ENCODE measurements around the gene NPY4R2.
"Not testable (repeated sequence)": the region's sequence is repeated elsewhere in the genome, so short reads cannot be mapped to it uniquely, and the experiment has no call there.

The NPY4R2 gene, protein sequence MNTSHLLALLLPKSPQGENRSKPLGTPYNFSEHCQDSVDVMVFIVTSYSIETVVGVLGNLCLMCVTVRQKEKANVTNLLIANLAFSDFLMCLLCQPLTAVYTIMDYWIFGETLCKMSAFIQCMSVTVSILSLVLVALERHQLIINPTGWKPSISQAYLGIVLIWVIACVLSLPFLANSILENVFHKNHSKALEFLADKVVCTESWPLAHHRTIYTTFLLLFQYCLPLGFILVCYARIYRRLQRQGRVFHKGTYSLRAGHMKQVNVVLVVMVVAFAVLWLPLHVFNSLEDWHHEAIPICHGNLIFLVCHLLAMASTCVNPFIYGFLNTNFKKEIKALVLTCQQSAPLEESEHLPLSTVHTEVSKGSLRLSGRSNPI

DNA sequence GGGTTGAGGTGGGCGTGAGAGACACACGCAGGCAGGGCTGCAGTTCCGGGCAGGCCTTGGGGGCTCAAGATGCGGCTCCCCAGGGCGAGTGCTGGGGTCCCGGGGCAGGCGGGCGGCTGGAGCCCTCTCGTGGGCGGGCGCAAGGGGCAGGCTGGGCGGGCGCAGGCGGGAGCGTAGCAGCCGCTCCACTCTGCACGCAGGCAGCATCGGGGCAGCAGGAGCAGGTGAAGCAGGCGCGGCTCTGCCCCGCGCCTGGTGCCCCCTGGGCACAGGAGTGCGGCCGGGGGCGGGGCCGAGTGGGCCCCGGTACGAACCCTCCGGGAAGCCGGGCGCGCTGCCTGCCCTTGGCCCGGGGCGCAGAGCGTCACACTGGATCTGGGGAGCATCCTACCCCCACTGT is at the start of gene NPY4R2:
Gene NPY4R2, plus strand, starts transcription at position 188 of the 400 bp plus-strand sequence. CDS start 3,326 bp downstream, outside the sequence.
- DNase-seq (ENCODE audit: low read depth): not testable (repeated sequence)

DNA sequence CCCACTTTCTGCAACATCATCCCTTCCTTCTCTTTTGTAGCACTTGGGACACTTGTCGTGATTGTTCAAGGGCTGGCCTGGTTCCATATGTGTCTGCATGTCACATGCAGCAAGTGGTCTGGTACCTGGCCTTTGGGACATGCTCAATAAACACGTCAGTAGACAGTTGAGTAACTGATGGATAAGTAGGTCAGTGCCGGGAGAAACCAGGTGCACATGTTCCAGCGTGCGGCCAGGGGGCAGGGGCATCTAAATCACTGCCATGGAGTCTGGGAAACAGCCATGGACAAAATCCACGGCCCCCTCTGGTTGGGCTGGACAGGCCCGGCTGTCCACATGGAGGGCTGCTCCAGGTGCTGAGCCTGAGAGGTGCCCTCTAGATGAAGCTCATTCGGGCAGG is 47.6 kb upstream of the NPY4R2 start:
- not testable (repeated sequence) for DNase-seq (ENCODE audit: low read depth)

DNA sequence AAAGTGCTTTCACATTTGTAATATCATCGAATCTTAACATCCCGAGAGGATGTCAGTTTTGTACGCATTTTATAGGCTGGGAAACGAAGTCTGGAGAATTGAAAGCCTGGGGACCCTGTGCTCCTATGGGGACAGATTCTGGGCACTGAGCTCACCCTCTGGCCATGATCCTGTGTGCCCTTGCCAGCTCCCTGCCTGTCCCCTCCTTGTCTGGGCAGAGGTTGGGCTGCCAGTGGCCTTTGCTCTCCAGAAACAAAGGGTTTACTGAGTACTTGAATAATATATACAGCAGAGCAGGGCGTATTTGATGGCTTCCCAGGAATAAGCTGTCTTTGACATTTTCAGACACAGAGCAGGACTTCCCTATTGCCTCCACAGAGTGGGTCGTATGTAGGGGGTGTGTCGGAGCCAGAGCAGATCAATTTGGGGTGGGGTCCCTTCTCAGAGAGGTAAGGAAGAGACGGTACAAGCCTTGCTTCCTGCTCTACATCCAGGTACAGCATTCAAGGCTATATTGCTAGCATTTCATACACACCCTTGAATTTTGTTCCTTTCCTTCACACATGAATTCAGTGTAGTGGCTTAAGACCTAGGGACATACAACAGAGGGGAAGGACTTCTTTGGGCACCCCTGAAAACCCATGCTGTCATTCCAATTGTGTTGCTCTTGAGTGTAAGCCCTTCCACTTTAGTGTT is 46.8 kb upstream of the NPY4R2 start:
- not testable (repeated sequence) for DNase-seq (ENCODE audit: low read depth)

DNA sequence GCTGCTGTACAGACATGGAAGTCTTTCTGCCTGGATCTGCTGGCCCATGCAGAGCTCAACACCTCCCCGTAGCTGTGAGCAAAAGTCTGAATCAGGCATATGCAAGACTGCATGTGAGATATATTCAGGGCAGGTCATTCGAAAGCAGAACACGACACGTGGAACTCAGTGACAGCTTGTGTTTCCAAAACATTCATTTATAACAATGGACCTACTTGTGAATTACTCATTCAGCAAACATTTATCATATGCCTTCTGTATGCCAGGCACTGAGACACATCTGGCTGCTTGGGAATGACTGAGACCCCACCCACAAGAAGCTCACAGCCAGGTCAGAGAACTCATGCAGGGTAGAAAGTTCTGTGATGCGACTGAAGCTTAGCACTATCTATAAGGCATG is 46.2 kb upstream of the NPY4R2 start:
- not testable (repeated sequence) for DNase-seq (ENCODE audit: low read depth)

DNA sequence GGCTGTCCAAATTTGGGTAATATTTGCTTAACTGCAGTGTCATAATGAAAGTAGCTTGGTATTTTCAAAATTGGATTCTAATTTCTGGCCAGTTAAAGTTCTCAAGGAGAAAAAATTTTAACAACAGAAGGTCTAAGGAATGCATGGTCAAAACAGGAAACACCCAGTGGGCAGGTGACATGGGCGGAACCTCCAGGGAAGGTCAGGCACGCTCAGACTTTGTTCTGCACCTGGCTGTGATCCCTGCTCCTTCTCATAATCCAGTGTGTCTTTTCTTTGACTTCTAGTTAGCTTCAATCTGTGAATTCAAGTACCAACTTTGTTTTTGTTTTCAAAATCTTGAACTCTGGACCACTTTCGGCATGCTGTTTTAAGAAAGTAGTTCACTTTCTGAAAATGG is 34.2 kb upstream of the NPY4R2 start:
- DNase-seq (ENCODE audit: low read depth): not testable (repeated sequence)

DNA sequence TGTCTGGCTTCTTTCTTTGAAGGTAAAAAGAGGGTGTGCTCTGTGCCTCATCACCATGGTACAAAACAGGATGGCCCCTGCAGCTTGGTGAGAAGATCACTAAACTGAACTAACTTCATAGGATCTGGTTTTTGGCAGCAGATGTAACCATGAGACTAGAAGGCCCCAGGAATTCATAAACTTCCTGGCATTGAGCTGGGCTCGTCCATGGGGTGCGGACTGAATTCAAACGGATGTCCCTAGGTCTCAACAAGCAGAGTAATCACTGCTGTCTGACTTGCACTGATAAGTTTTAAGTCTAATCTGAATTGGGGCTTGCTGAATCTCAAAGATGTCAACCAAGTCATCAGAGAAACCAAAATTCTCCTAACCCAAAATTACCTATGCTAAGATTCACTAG is 33.5 kb upstream of the NPY4R2 start:
- DNase-seq (ENCODE audit: low read depth): not testable (repeated sequence)

DNA sequence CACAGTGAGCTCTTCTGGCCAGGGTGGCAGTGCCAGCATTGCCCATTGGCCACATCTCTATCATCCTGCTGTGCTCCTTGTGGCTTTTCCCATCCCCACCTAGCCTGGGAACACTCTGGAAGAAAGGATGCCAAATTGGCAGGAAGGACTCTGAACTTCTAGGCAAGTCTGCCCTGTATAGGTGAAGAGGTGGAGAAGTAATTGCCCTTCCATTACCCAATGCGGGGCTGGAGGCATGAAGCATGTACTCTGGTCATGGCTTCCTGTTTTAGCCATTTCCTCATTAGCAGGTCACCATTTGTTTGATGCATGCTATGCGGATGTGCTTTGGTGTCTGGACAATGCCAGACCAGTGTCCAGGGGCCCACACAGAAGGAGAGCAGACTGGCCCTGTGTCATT is 32.1 kb upstream of the NPY4R2 start:
- not testable (repeated sequence) for DNase-seq (ENCODE audit: low read depth)

DNA sequence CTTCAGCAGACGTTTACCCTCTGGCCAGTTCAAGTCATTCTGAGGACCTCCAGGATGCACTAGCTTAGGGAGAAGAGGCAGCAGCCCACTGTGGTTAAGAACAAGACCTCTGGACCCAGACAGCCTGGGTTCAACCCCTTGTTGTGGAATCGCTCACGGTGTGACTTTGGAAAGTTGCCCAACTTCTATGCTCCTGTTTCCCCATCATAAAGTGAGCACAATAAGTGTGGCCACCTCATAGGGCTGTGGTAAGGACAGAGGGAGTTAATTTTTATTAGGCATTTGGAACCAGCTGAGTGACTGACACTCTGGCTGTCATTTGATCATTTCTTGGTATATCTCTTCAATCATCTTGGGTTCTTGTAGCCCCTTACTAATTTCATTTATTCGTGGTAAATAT is 31.6 kb upstream of the NPY4R2 start:
- not testable (repeated sequence) for DNase-seq (ENCODE audit: low read depth)

DNA sequence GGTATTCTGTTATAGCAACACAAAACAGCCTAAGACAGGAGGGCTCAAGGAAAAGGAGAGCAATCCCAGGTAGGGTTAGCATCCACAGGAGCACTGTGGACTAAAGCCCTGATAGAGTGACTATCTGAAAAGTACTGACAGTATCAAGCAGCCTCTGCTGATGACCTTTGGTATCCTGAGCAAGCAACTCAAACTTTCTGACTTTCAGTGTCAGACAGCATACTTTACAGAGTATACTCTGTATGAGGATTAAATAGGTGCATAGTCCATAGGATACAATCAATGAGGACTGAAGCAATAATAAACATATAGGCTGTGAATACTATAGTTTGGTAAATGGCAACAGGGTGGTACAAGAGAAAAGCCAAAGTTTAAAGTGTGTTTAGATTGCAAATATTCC is 27.7 kb upstream of the NPY4R2 start:
- not testable (repeated sequence) for DNase-seq (ENCODE audit: low read depth)

DNA sequence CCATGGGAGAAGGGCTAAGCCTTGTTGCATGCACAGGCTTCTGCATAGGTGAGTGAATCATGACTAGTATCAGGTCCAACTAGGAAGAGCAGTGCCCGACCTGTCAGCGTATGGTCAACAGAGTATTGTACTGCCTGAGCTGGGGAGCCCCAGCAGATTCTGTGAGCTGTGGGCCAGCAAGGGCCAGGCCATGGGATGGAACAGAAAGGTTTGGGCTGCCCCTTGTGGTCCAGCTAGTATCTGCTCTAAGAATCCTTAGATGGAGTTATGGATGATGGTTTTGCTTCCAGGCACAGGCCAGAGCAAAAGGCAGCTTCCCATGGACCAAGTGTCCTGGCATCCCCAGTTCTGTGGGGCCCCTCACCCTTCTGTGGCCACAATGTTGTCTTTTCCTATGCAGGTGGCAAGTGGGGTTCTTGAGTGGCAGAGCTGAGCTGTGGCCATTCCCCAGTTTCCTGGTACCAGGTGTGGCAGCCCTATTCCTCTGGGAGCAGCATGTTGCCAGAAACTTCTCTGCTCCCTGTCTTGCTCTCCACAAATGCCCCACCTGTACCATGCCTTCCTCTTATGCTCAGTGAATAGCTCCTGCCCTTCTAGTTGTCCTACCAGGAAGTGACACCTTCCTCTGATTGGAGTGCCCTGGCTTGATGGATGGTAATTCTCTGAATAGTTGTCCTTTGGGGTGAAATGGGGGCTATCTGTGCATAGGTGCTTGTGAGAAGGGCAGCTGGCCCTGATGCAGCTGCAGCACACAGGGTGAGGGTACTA is 25.8 kb upstream of the NPY4R2 start:
- DNase-seq (ENCODE audit: low read depth): not testable (repeated sequence)

DNA sequence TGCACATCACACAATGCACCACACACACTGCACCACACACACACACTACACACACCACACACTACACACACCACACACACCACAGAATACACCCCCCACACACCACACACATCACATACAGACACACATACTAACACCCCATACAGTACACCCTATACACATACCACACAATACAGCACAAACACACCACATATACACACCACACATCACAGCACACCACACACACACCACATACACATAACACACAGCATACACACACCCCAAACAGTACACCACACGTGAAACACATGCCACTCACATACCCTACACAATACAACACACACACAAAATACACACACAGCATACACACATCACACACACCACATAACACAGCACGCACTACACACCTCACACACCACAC is 23.9 kb upstream of the NPY4R2 start:
- not testable (repeated sequence) for DNase-seq (ENCODE audit: low read depth)

DNA sequence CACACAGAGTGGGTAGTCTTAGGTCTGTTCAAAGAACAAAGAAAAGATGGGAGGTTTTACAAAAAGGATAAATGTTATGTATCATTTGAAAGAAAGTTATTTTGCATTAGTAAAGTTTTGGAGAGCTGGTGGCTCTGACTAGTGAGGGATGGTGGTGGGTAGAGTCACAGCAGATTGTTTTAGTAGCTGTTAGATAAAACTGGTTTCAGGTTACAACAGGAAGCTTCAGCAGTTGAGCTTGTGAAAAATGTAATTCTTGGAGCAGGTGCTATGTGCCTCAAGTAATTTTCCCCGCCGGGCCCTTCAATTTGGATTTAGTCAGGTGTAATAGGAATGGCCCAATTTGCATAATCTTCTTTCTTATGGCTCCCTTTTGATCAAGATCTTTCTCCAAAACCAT is 20.6 kb upstream of the NPY4R2 start:
- DNase-seq (ENCODE audit: low read depth): not testable (repeated sequence)

DNA sequence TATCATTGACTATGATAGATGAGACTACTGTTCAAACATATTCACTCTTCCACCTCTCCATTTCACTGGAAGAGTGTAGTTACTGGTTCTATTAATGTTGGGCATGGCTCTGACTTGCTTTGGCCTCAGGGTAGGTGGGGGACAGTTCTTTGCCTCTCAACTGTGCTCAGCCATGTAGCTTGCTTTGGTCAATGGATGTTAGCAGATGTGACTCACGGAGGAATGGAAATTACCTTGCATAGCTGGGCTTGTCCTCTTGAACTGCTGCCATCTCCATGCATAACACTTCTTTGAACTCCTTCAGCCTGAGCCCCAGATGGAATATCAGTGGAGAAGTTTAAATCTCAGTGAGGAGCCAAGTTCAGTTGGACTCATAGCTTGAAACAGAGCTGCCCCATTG is 9.1 kb upstream of the NPY4R2 start:
- DNase-seq (ENCODE audit: low read depth): not testable (repeated sequence)

DNA sequence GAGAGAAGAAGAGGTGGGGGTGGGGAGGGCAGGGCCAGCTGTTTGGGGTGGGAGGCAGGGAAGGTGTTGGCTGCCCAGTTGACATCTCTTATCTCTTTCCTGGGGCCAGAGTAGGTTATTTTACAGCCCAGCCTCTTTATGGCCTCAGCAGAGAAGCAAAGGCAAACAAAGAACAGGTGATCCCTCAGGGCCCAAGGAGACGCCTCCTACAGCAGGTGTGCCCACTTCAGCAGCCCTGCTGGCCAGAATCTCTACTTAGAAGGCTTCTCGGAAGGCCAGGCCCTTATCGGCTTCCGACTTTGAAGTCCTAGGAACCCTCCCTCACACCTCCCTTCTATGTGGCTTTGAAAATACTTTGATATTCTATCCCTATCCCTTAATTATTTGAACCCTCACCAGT is 8.0 kb upstream of the NPY4R2 start:
- DNase-seq (ENCODE audit: low read depth): not testable (repeated sequence)

DNA sequence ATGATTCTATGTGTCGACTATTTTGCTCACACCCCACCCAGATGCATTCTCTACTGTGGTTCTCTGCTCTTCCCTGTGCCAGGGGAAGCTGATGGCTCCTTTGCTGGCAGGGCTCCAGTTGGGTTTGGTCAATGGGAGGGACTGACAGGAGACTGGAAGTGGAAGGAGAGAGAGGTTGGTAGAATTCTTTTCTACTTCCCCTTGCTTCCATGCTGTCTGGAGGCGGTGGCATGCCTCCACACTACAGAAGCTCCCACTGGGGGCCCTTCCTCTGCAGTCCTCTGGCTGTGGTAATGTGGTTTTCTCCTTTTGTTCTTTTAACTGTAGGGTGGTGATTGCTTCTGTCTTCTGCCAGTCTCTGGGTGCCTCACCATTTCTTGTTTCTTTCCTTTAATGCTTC is 4.4 kb upstream of the NPY4R2 start:
- DNase-seq (ENCODE audit: low read depth): not testable (repeated sequence)

DNA sequence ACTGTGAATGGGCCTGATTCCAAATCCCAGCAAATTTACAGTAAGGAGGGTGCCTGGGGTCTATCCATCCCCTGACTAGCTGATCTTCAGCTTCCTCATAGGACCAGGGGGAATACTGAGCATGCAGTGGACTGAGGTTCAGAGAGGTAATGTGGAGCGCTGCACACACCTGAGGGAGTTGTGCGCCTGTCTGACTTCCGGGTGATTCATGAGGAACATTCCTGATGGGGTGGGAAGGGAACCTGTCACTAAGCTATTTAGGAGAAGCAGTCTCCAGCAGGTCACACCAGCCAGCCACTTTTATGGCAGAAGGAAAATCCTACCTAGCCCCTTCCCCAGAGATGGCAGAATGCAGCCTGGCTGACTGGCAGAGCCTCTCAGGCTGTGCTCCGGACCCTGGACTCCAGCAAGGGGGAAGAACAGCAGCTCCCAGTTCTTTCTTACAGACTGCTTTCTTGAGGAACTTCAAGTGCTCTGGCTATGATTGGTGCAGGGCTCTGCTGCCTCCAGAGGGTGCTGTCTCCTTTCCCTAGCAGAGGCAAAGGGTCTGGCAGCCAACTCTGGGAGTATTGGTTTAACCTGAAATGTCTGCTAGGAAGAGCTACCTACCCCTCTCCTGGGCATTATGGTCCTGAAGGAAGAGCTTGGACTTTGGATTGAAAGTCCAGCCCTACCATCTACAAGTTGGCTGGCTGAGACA is 2.5 kb upstream of the NPY4R2 start:
- not testable (repeated sequence) for DNase-seq (ENCODE audit: low read depth)

DNA sequence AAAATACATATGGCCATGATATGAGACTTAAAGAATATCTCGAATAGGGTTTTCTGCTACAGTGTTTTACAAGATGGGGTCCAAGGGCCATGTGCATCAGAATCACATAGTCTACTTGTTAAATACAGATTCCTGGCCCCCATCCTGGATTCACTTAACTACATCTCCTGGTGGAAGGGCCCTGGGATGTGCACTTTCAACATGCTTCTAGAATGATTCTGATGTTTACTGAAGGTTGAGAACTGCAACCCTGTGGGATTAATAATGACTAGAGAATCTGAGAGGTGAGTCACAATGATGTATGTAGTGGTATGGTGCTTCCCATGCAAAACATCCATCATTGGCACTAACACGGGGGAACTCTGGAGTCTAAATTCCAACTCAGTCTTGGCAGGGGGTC is 2.1 kb downstream of the NPY4R2 start:
- not testable (repeated sequence) for DNase-seq (ENCODE audit: low read depth)

DNA sequence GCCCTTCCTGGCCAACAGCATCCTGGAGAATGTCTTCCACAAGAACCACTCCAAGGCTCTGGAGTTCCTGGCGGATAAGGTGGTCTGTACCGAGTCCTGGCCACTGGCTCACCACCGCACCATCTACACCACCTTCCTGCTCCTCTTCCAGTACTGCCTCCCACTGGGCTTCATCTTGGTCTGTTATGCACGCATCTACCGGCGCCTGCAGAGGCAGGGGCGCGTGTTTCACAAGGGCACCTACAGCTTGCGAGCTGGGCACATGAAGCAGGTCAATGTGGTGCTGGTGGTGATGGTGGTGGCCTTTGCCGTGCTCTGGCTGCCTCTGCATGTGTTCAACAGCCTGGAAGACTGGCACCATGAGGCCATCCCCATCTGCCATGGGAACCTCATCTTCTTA is 4.0 kb downstream of the NPY4R2 start:
- not testable (repeated sequence) for DNase-seq (ENCODE audit: low read depth)

DNA sequence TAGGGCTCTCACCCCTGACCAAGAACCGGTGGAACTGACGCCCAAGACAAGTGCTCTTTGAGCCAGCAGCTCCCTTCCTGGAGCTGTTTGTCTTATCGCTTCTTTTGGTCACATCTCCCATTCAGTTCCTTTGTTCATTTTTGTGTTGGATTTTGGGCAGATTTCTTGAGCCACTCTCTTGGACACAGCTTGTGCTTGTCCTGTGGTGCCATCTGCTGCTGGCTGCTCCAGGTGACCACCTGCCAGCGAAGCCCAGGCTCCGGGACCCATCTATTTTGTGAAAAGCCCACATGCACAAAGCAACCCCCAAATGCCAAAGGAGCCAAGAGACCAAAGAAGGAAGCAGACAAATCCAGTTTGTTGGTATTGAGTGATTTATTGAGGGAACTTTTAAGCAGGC is 6.2 kb downstream of the NPY4R2 start:
- DNase-seq (ENCODE audit: low read depth): not testable (repeated sequence)

DNA sequence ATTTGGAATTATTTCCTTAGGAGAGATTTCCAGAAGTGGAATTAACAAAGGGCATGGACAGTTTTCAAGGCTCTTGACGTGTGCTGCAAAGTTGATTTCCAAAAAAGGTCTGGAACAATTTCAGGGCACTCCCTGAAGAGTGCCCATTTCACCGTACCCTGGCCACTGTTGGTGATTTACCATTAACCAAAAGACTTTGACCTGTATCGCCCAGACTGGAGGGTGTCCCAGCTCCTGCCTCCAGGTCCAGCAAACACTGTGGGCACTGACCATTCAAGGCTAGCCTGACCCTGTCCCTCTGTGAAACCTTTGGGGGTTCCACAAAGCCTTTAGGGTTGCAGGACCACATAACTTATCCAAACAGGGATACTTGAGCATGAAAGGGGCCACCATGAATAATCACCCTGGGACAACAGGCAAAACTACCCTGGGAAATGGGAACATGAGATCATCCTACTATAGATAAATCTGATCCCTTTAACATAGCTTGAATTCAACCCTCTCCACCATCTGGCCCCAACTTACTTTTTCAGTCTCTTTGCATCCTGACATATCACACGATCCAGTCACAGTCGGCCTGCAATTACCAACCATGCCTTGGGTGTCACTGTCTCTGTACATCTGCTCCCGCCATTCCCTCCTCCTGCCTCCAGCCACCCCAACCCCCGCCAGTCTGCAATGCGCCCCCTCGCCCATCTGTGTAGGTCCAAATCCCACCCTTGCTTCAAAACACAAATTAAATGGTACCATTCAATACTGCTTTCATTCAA is 8.9 kb downstream of the NPY4R2 start:
- not testable (repeated sequence) for DNase-seq (ENCODE audit: low read depth)

DNA sequence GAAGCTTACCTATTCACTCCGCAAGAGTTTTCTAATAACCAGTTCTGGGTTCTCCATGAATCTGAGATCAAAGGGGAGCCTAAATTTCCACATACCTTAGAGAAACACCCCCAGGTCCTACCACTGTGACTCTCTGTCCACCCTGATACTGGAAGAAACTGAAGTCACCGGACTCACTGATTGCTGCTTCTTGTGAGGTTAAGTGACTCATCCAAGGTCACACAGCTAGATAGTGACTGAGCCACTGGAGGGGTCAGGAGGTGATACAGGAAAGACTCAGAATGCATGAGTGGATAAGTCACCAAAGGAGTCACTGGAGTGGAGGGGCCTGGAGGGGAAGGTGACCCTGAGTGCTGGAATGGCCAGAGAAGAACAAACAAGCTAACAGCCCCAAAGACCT is 9.8 kb downstream of the NPY4R2 start:
- not testable (repeated sequence) for DNase-seq (ENCODE audit: low read depth)
